Measurements from ENCODE around the gene FMR1NB. TPM values are rescaled to one million over a fixed set of nuclear protein-coding genes. Genes with fewer than 3 reads are reported as not detected.

The FMR1NB gene, protein sequence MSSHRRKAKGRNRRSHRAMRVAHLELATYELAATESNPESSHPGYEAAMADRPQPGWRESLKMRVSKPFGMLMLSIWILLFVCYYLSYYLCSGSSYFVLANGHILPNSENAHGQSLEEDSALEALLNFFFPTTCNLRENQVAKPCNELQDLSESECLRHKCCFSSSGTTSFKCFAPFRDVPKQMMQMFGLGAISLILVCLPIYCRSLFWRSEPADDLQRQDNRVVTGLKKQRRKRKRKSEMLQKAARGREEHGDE
- total RNA-seq: not detected in 2 replicates
- long read RNA-seq: 0 reads

DNA sequence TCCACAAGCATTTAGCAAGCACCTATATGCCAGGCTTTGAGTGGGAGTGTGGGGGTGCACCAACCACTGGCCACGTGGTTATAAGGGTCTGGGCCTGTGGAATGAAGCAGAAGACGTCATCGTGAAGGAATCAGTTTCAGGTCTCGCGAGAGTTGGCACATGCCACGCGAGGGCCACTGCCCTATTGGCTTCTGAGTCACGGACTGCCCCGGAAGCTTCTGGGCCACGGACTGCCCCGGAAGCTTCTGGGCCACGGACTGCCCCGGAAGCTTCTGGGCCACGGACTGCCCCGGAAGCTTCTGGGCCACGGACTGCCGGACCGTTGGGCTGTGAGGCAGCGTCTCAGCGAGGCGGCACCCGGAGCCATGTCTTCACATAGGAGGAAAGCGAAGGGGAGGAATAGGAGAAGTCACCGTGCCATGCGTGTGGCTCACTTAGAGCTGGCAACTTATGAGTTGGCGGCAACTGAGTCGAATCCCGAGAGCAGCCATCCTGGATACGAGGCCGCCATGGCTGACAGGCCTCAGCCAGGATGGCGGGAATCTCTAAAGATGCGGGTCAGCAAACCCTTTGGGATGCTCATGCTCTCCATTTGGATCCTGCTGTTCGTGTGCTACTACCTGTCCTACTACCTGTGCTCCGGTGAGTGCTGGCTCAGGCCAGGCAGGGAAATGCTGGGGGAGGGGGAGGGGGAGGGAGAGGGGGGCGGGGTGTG is at the start of gene FMR1NB:
TSS of gene FMR1NB (plus strand) at position 300 of the 715 bp plus-strand sequence. CDS start at position 366, 66 bp downstream.
- H3K36me3 Mint-ChIP-seq (ENCODE audit: low read depth): peaks cover 4% of the 10 kb centered on the region
- peaks cover 28% of the 10 kb centered on the region for H3K9me3 Mint-ChIP-seq
- no peak for TF ChIP-seq CTCF (conservative IDR thresholded peaks at IDR 0.05)
- H3K4me3 Mint-ChIP-seq: no peak within 1 kb of the TSS
- no peaks in the 10 kb centered on the region for H3K4me1 Mint-ChIP-seq
- H3K27me3 Mint-ChIP-seq (ENCODE audit: low read depth): no peaks in the 10 kb centered on the region
- H3K27ac Mint-ChIP-seq (ENCODE audit: unreplicated experiment): no peak within 1 kb of the TSS
- no peak for DNase-seq (ENCODE audit: low read depth, low spot score)

GRCh38 chrX:147933815-147934214 is 47.3 kb upstream of the FMR1NB start:
- Mint-ChIP-seq H3K4me1 (peaks cover 5% of the 10 kb centered on the region), H3K27ac (ENCODE audit: unreplicated experiment) (no peak overlapping the region), H3K36me3 (ENCODE audit: low read depth) (peaks cover 4% of the 10 kb centered on the region)

GRCh38 chrX:147935156-147935758 is 45.9 kb upstream of the FMR1NB start:
- Mint-ChIP-seq H3K4me3 (no peak overlapping the region), H3K27me3 (ENCODE audit: low read depth) (no peaks in the 10 kb centered on the region), H3K9me3 (no peaks in the 10 kb centered on the region), H3K27ac (ENCODE audit: unreplicated experiment) (no peak overlapping the region), H3K36me3 (ENCODE audit: low read depth) (peaks cover 4% of the 10 kb centered on the region), H3K4me1 (peaks cover 5% of the 10 kb centered on the region)
- no peak for TF ChIP-seq CTCF (conservative IDR thresholded peaks at IDR 0.05)
- no peak for DNase-seq (ENCODE audit: low read depth, low spot score)

More at GRCh38 chrX:147933815-147934214, 47.3 kb upstream of the FMR1NB start:
- H3K9me3 Mint-ChIP-seq: no peaks in the 10 kb centered on the region
- no peak overlapping the region for H3K4me3 Mint-ChIP-seq
- no peaks in the 10 kb centered on the region for H3K27me3 Mint-ChIP-seq (ENCODE audit: low read depth)
- DNase-seq (ENCODE audit: low read depth, low spot score): no peak
- no peak for TF ChIP-seq CTCF (conservative IDR thresholded peaks at IDR 0.05)

- DNase-seq (ENCODE audit: low read depth, low spot score): no peak
- Mint-ChIP-seq H3K9me3 (no peaks in the 10 kb centered on the region), H3K27ac (ENCODE audit: unreplicated experiment) (no peak overlapping the region), H3K4me1 (no peaks in the 10 kb centered on the region), H3K27me3 (ENCODE audit: low read depth) (no peaks in the 10 kb centered on the region), H3K36me3 (ENCODE audit: low read depth) (peaks cover 27% of the 10 kb centered on the region), H3K4me3 (no peak overlapping the region)
- TF ChIP-seq CTCF (conservative IDR thresholded peaks at IDR 0.05): no peak
Measured at GRCh38 chrX:147945286-147945685, 35.9 kb upstream of the FMR1NB start.

GRCh38 chrX:147948531-147948930 is 32.6 kb upstream of the FMR1NB start:
- peaks cover 27% of the 10 kb centered on the region for H3K36me3 Mint-ChIP-seq (ENCODE audit: low read depth)
- DNase-seq (ENCODE audit: low read depth, low spot score): no peak
- no peaks in the 10 kb centered on the region for H3K4me1 Mint-ChIP-seq
- no peak for TF ChIP-seq CTCF (conservative IDR thresholded peaks at IDR 0.05)
- no peak overlapping the region for H3K4me3 Mint-ChIP-seq
- H3K9me3 Mint-ChIP-seq: no peaks in the 10 kb centered on the region
- H3K27ac Mint-ChIP-seq (ENCODE audit: unreplicated experiment): no peak overlapping the region
- H3K27me3 Mint-ChIP-seq (ENCODE audit: low read depth): no peaks in the 10 kb centered on the region
